Measurements from ENCODE around the gene HIVEP2. TPM values are rescaled to one million over a fixed set of nuclear protein-coding genes. Genes with fewer than 3 reads are reported as not detected.
A peak's percentile ranks its signal among the peaks of the same experiment; 100 is the strongest.

HIVEP2 gene
- total and polyA plus RNA-seq, 2 experiments from 2014 or later, result 8.3 to 21.0 TPM

- Histone ChIP-seq H4K20me1 (ENCODE audit: insufficient read depth) (no peaks in the 10 kb centered on the region; the same call in 1 of the 2 replicates), H3K27me3 (replicated peaks; ENCODE audit: insufficient read depth) (no peaks in the 10 kb centered on the region), H3K36me3 (ENCODE audit: low read depth) (0 out of 2 replicates have a peak, but pooled peaks cover 4% of the 10 kb centered on the region), H3K4me1 (ENCODE audit: insufficient read depth) (peaks cover 40% of the 10 kb centered on the region), H3K4me3 (no peak overlapping the region), H3K79me2 (ENCODE audit: insufficient read depth) (peaks cover 100% of the 10 kb centered on the region), H3F3A (ENCODE audit: insufficient read depth) (peaks cover 30% of the 10 kb centered on the region), H3K9me2 (ENCODE audit: insufficient read depth) (no peaks in the 10 kb centered on the region; the same call in 1 of the 2 replicates), H2AFZ (no peak overlapping the region), H3K27ac (no peak overlapping the region), H3K9me3 (ENCODE audit: low read depth) (no peaks in the 10 kb centered on the region), H3K4me2 (ENCODE audit: unreplicated experiment) (no peak overlapping the region), H3K9ac (no peak overlapping the region)
- 96 to 98% methylated on average over 6 of the region's 6 CpGs for WGBS, 2 experiments (ENCODE audit: low coverage in 1 of 2, low lambda C conversion rate in 2 of 2, missing lambda C conversion rate in 2 of 2)
- TF ChIP-seq EZH2phosphoT487 (IDR thresholded peaks at IDR 0.05; ENCODE audit: insufficient read depth, low read depth) (no peak), EZH2 (IDR thresholded peaks at IDR 0.05; ENCODE audit: insufficient read depth, poor library complexity, severe bottlenecking) (no peak)
- peak; percentile 43 for DNase-seq
- in situ Hi-C loops (cut with MboI), result no loop called here
These were observed 91.5 kb downstream of the HIVEP2 start for GRCh38 chr6:142853244-142854180.

GRCh38 chr6:142851601-142852000, 93.4 kb downstream of the HIVEP2 start:
- in situ Hi-C loops (cut with MboI), result no loop called here
- peak overlapping the region; percentile 82 for H3K27ac ChIP-seq
- H3K4me1 ChIP-seq (ENCODE audit: insufficient read depth), result peaks cover 57% of the 10 kb centered on the region

GRCh38 chr6:142850679-142851423, 94.1 kb downstream of the HIVEP2 start:
- in situ Hi-C loops (cut with MboI), result no loop called here
- peaks cover 65% of the 10 kb centered on the region for H3K4me1 ChIP-seq (ENCODE audit: insufficient read depth)
- peak overlapping the region; percentile 82 for H3K27ac ChIP-seq
- WGBS, 2 experiments (ENCODE audit: low coverage in 1 of 2, low lambda C conversion rate in 2 of 2, missing lambda C conversion rate in 2 of 2), result 0 to 2% methylated on average over 3 of the region's 3 CpGs
- peak overlapping the region; percentile 61 for H3K4me2 ChIP-seq (ENCODE audit: unreplicated experiment)
- peak overlapping the region; percentile 43 for H3K9ac ChIP-seq
- peak; percentile 83 for DNase-seq
- peak overlapping the region; percentile 7 for H3K4me3 ChIP-seq
- H4K20me1 ChIP-seq (ENCODE audit: insufficient read depth), result no peaks in the 10 kb centered on the region
- H3K27me3 ChIP-seq (replicated peaks; ENCODE audit: insufficient read depth), result no peaks in the 10 kb centered on the region
- TF ChIP-seq EZH2 (IDR thresholded peaks at IDR 0.05; ENCODE audit: insufficient read depth, poor library complexity, severe bottlenecking), result no peak
- no peak for TF ChIP-seq EZH2phosphoT487 (IDR thresholded peaks at IDR 0.05; ENCODE audit: insufficient read depth, low read depth)
- peaks cover 93% of the 10 kb centered on the region for H3K79me2 ChIP-seq (ENCODE audit: insufficient read depth)
- H3F3A ChIP-seq (ENCODE audit: insufficient read depth), result peaks cover 54% of the 10 kb centered on the region
- no peaks in the 10 kb centered on the region; the same call in 1 of the 2 replicates for H3K9me2 ChIP-seq (ENCODE audit: insufficient read depth)
- H2AFZ ChIP-seq, result no peak overlapping the region
- H3K36me3 ChIP-seq (ENCODE audit: low read depth), result 0 out of 2 replicates have a peak, but pooled peaks cover 4% of the 10 kb centered on the region
- no peaks in the 10 kb centered on the region for H3K9me3 ChIP-seq (ENCODE audit: low read depth)

More at GRCh38 chr6:142851601-142852000, 93.4 kb downstream of the HIVEP2 start:
- no peaks in the 10 kb centered on the region; the same call in 1 of the 2 replicates for H3K9me2 ChIP-seq (ENCODE audit: insufficient read depth)
- H3K36me3 ChIP-seq (ENCODE audit: low read depth), result 0 out of 2 replicates have a peak, but pooled peaks cover 4% of the 10 kb centered on the region
- no peak overlapping the region for H2AFZ ChIP-seq
- H3K9ac ChIP-seq, result peak overlapping the region; percentile 43
- no peaks in the 10 kb centered on the region for H4K20me1 ChIP-seq (ENCODE audit: insufficient read depth)
- TF ChIP-seq EZH2 (IDR thresholded peaks at IDR 0.05; ENCODE audit: insufficient read depth, poor library complexity, severe bottlenecking), result no peak
- no peak for TF ChIP-seq EZH2phosphoT487 (IDR thresholded peaks at IDR 0.05; ENCODE audit: insufficient read depth, low read depth)
- peak overlapping the region; percentile 61 for H3K4me2 ChIP-seq (ENCODE audit: unreplicated experiment)
- DNase-seq, result peak; percentile 65
- peak overlapping the region; percentile 7; the same call in 1 of the 2 replicates for H3K4me3 ChIP-seq
- H3K79me2 ChIP-seq (ENCODE audit: insufficient read depth), result peaks cover 95% of the 10 kb centered on the region
- WGBS, 2 experiments (ENCODE audit: low coverage in 1 of 2, low lambda C conversion rate in 2 of 2, missing lambda C conversion rate in 2 of 2), result 6 to 14% methylated on average over 2 of the region's 2 CpGs
- H3F3A ChIP-seq (ENCODE audit: insufficient read depth), result peaks cover 47% of the 10 kb centered on the region
- H3K9me3 ChIP-seq (ENCODE audit: low read depth), result no peaks in the 10 kb centered on the region
- H3K27me3 ChIP-seq (replicated peaks; ENCODE audit: insufficient read depth), result no peaks in the 10 kb centered on the region

- Histone ChIP-seq H3K27ac (peak overlapping the region; percentile 82; the same call in 1 of the 2 replicates), H3K36me3 (ENCODE audit: low read depth) (0 out of 2 replicates have a peak, but pooled peaks cover 4% of the 10 kb centered on the region), H3K9me2 (ENCODE audit: insufficient read depth) (no peaks in the 10 kb centered on the region; the same call in 1 of the 2 replicates), H3K4me1 (ENCODE audit: insufficient read depth) (peaks cover 83% of the 10 kb centered on the region), H3K27me3 (replicated peaks; ENCODE audit: insufficient read depth) (no peaks in the 10 kb centered on the region), H3K4me3 (no peak overlapping the region), H3K79me2 (ENCODE audit: insufficient read depth) (peaks cover 93% of the 10 kb centered on the region), H2AFZ (no peak overlapping the region), H3F3A (ENCODE audit: insufficient read depth) (peaks cover 73% of the 10 kb centered on the region), H4K20me1 (ENCODE audit: insufficient read depth) (no peaks in the 10 kb centered on the region), H3K4me2 (ENCODE audit: unreplicated experiment) (no peak overlapping the region), H3K9ac (no peak overlapping the region), H3K9me3 (ENCODE audit: low read depth) (no peaks in the 10 kb centered on the region)
- in situ Hi-C loops (cut with MboI), result no loop called here
- 95 to 100% methylated on average over 3 of the region's 3 CpGs for WGBS, 2 experiments (ENCODE audit: low coverage in 1 of 2, low lambda C conversion rate in 2 of 2, missing lambda C conversion rate in 2 of 2)
- DNase-seq, result no peak
- TF ChIP-seq EZH2 (IDR thresholded peaks at IDR 0.05; ENCODE audit: insufficient read depth, poor library complexity, severe bottlenecking) (no peak), EZH2phosphoT487 (IDR thresholded peaks at IDR 0.05; ENCODE audit: insufficient read depth, low read depth) (no peak)
These were observed 96.0 kb downstream of the HIVEP2 start for GRCh38 chr6:142848976-142849375.
